HG03097 (cell line): ENCODE measurements around the gene FBXO31.
"Not testable (repeated sequence)": the region's sequence is repeated elsewhere in the genome, so short reads cannot be mapped to it uniquely, and the experiment has no call there.

Experiments used
- ATAC-seq: cut with Tn5 transposase; IDR thresholded peaks from one replicate; pipeline ENCODE4 v1.9.1; 2021; ENCODE audit not compliant: unreplicated experiment, low FRiP score

The FBXO31 gene

DNA sequence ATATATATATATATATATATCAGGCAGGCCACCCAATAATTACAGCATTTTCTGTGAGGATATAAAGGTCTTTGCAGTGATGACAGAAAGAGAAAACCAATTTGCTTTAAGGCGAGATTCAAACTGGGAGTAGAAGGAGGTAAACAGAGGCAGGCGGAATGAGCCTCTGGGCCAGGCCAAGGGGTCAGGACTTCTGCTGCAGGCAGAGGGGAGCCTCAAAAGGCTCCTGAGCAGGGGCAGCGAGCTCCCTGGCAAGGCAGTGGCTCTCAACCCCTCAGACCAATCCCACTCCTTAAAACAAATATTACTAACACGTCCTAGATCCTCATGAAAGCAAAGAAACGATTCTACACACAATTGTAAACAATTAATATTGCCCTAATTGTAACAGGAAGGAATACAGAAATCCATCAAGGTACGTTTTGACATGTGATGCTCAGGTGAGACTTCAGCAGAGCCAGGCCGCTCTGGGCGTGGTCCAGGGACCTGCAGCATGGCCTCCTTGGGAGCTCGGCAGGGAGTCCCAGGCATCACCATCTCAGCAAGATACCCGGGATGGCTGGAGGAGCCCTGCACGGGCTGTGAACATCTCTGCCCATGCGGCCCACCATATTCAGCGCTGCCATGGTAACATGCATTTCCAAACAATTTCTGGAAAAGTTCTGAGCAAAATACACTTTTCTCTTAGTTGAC, 18.4 kb downstream of the FBXO31 start:
- ATAC-seq = no peak

DNA sequence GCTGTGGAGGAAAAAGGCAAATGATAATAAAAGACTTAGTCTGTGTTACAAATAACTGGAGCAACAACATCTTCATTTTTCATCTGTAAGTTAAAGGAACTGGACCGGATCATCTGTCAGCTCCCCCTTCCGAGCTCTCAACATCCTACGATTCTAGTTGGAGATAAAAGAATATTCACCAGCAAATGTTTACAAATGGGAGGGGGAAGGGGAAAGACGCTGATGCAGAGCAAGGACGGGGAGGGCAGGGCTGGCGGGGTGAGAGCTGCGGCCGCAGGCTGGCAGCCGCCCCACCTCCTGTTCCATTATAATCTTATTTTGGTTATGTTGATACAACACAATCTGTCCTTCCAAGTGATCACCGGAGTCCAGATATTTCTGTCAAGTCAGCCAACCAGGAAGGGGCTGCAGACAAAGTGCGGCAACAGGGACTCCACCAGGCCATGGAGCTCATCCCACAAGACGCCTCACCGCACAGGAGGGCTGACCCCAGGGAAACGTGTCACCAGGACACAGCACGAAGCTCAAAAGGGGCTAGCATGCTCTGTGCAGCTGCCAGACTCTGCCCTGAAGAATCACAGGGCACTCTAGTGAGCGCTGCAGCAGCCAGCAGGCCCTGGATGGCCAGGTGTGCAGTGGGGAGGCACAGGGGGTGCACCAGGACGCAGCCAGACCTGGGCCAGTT, 19.7 kb downstream of the FBXO31 start:
- no peak for ATAC-seq

GRCh38 chr16:87362828-87363559, 20.6 kb downstream of the FBXO31 start:
- not testable (repeated sequence) for ATAC-seq

DNA sequence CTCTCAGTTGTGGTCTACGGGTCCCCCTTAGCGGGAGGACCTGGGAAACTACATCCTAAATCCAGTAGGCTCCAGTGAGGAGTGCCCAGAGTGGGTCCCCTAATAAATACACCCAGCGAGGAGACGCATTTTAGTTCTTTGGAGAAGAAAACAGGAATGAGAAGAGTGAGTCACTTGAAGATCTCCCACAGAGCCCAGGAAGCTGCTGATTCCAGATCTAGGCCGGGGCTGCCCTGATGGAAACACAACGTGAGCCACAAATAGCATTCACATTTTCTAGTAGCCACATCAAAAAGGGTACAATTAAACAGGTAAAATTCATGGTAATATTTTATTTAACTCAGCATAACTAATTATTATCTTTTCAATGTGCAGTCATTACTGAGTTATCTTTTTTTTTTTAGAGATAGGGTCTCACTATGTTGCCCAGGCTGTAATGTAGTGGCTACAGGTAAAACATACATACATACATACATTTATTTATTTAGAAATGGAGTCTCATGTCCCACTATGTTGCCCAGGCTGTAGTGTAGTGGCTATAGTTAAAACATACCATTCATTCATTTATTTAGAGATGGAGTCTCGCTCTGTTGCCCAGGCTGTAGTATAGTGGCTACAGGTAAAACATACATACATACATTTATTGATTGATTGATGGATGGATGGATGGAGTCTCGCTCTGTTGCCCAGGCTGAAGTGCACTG, 21.5 kb downstream of the FBXO31 start:
- no peak for ATAC-seq

DNA sequence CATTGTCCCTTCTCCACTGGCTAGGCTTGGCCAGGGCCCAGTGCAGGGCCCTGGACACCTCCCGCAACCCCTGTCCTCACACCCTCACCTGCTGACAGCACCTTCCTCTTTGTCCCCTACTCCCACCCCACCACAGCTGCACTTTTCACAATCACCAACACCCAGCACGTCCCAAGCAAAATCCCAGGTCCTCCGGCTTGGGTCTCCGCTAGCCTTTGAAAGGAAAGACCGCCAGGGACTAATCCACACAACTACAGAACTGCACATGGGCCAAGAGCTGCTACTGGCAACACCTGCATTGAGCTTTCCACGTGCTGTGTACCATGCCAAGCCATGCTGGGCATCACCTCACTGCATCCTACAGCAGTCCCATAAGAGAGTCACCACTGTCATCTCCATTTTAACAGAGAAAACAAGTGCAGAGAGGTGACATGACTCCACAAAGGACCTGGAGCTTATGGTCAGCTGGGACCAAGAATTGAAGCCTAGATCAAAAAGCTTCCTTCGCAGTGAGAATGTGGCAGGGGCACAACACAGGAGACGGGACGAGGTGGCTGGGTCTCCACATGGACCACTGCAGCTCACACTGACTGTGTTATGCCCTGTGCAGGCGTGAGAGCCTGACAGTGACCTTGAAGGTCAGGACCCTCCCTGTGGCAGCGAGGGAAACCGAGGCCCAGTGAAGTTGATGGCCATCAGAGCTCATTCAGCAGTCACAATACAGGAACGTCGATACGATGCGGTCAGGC, 22.5 kb downstream of the FBXO31 start:
- ATAC-seq = no peak

- ATAC-seq = no peak
These were observed 24.5 kb downstream of the FBXO31 start for GRCh38 chr16:87359121-87359520.

- no peak for ATAC-seq
These were observed 24.9 kb downstream of the FBXO31 start for GRCh38 chr16:87358696-87359095.

DNA sequence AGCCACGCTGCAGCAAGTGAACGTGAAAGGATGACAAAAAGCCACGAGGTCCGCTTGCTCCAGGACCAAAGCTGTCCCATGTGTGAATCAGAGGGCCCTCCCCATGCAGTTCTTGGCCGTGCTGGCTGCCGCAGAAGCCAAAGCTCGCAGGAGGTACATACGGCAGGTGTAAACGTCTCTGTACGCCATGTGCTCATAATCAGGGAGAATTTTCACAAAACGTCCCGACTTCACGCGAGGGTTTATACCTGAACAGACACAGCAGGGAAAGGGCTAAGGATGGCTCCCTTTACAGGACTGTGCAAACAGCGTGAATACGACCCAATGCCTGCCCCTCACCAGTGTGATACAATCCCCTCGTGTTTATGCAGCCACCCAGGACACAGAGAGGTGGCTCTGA, 25.3 kb downstream of the FBXO31 start:
- no peak for ATAC-seq

DNA sequence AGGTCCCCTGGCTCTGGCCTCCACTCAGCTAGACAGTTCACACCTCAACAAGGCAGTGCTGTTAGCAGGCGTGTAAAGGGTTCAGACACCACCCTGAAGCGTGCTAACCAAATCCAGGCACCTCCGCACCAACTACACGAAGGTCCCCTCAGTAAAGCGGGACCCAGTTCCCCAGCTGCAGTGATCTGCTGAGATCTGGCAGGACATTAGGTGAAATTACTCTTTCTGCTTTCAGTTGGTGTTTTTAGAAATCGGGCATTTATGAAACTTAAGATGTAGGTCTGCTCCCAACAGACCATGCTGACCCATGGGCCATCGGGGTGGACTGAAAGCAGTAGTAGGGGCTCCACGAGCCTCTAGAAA, 27.1 kb downstream of the FBXO31 start:
- no peak for ATAC-seq

DNA sequence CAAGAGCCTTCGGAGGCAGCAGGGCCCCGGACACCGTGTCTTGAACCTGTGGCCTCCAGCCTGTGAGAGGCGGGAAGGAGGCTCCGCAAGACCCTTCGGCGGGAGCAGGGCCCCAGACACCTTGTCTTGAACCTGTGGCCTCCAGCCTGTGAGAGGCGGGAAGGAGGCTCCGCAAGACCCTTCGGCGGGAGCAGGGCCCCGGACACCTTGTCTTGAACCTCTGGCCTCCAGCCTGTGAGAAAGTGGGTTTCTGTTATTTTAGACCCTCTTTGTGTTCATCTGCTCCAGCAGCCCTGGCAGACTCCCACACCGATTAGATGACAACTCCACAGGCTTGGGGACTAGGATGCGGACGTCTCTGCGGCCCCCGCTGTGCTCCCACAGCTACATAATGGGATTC, 30.0 kb downstream of the FBXO31 start:
- no peak for ATAC-seq

GRCh38 chr16:87352818-87353217, 30.8 kb downstream of the FBXO31 start:
- ATAC-seq = no peak

- no peak for ATAC-seq
These were observed 32.3 kb downstream of the FBXO31 start for GRCh38 chr16:87351320-87351698.

DNA sequence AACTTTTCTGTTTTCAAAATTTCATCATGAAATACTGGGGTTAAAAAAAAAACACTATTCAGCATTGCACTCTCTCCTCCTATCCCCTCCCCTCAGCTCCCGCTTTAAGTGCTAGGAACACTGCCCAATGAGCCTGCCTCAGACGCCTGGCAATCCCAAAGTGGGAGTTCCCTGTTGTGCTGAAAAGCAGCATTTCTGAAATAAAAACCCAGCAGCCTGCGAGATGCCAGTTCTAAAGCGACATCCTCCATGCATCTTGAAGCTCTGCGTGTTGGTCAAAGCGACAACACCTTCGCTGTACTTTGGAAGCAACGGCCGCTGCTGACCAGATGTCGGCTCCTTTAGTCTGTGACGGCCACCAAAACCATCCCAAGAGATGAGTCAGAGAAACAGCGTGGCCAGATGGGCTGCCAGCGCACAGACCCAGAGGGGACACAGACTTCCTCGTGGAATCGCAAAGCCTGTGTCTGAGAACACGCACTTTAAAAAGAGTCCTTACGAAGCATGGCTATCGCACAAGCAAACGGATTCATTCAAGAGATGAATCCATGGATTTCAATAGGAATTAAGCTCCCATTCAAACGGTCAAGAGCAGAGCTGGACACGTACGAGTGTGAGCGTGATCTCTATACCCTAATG, 32.8 kb downstream of the FBXO31 start:
- no peak for ATAC-seq

- no peak for ATAC-seq
These were observed 33.5 kb downstream of the FBXO31 start for GRCh38 chr16:87350031-87350430.

GRCh38 chr16:87348616-87349157, 34.9 kb downstream of the FBXO31 start:
- ATAC-seq = no peak

- no peak for ATAC-seq
These were observed 35.5 kb downstream of the FBXO31 start for GRCh38 chr16:87347932-87348615.

- no peak for ATAC-seq
These were observed 37.0 kb downstream of the FBXO31 start for GRCh38 chr16:87346517-87347060.

GRCh38 chr16:87345726-87346424, 37.7 kb downstream of the FBXO31 start:
- ATAC-seq = no peak
